Measurements from ENCODE around the gene GALNT18.

Gene GALNT18

DNA sequence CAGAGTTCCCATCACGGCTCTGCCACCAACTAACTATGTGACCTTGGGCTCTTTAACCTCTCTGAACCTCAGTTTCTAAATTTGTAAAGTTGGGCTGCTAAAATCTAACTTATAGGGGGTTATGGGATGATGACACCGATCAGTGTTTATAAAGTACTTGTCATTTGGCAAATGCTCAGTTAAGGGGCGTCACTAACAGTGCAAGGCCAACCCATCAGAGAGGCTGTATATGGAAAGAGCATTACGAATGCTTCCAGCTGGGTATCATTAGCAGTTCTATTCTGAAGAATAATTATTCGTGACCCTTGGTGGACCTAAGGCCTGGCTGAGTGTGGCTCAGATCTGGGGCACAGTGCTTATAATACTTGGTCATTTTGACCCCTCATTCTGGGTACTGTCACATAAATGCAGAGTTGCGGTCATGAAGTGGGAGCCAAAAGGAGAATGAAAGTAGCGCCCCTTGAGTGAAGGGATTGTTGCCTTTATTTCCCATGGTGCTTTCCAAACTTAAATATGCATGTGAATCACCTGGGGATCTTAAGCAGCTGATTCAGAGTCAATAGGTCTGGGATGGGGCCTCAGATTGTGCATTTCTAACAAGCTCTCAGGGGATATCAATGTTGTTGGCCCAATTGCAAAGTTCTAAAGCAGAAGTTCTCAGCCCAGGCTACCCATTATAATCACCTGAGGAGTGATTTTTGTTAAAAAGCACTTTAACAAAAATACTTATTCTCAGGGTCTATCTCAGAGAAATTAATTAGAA lies 384.6 kb downstream of the GALNT18 start:
- no peak for DNase-seq (ENCODE audit: low spot score)

DNA sequence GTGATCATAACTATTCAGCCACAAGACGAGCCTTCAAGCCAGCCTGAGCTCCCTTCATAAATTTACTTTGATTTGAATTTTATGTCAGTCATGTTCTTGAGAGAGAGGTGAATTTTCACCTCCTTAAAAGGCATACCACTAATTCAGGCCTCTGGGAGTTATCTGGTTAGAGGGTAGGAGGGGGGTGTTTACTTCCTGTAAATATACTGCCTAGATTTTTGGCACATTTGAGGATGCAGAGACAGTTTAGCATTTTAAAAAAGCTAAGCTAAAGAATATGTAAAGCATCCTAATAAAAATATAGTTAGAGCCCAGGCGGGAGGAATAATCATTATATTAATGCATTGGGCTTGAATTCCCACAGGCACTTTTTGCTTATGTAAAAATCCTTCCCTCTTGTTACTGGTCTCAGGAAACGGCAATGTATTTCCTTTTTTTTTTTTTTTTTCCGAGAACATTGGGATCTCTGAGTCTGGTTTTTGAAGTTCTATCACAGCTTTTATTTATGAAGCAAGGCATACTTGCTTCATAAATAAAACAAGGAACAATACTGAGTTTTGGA lies 385.2 kb downstream of the GALNT18 start:
- DNase-seq (ENCODE audit: low spot score), result no peak

DNA sequence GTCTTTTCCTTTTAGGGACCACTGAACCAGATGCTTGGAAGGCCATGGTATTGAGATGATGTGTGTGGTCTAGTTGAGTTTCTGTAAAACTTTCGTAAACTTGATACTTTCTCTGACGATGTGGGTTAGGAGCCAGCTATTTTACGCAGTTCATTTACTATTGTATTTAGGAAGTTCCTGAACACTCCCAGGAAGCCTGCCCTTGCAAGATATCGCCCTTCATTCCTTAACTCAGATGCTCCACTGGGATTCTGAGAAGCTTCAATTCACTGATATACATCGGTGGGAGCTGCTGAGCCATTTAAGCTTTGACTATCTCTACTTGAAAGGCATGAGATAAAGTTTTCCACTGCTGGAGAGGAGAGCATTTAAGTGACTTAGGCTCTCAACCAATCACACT lies 390.0 kb downstream of the GALNT18 start:
- no peak for DNase-seq (ENCODE audit: low spot score)

DNA sequence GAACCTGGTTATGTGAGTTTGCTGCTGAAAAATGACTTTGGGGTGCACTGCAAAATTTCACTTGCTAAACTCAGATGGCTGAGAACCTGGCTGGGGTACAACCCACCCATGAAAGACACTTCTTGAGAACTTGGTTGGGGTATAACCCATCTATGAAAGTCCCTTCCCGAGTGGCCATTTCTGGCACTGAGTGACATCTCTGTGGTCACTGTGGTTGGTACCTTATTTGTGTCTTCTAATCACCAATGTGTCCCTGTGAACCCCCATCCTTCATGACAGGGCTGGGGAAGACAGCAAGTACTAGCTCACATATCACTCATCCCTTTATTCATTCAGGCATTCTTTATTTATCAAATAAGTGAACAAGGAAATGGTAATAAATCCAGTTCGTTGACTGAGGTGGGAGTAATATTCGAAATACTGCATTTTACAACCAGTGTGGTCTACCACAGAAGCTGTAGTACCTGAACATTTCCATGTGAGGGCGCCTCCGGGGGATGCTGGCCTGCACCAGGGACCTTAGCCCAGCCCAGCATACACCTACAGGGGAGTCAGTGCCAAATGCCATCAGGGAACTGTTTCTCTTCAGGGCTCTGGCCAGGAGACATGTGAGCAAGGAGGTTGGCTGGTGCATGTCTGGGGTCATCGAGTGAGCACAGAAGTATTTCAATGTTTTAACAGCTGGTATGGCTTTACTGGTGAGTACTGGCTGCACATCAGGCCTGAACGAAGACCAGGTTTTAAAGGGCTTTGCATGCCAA lies 390.8 kb downstream of the GALNT18 start:
- peak; percentile 7 for DNase-seq (ENCODE audit: low spot score)

DNA sequence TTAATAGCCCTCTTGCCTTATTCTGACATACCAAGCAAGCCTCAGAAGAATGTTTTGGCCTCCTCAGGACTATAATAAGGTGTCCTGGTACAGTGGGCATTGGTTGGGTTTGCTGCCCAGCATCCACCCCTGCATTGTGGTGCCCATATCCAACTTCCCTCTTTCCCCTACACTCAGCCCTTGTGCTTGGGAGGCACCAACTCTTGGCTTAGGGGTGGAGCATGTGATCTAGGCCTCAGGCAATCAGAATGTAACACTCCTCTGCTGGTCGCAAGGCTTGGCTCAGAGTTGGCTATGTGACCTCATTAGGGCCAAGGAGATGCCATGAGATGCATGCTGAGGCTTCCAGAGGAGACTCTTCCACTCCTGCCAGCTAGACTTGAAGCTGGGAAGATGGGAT lies 391.7 kb downstream of the GALNT18 start:
- DNase-seq (ENCODE audit: low spot score), result peak; percentile 22

DNA sequence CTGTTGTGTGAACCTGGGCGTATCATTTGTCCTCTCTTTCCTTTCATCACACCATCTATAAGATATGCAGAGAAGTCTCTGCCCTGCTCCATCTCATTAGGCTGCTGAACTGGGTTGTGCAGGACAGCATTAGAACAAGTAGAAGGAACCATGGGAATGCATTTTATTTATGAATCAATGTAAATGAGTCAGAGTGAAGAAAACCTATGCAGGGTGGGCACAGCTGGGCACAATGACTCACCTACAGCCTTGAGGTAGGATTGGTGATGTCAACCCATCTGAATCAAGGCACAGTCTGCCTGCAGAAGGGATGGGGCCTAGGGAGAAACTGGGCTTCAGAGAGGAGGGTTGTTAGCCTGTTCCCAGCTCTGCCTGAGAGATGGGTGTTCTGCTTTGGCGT lies 392.2 kb downstream of the GALNT18 start:
- peak; percentile 81 for DNase-seq (ENCODE audit: low spot score)

DNA sequence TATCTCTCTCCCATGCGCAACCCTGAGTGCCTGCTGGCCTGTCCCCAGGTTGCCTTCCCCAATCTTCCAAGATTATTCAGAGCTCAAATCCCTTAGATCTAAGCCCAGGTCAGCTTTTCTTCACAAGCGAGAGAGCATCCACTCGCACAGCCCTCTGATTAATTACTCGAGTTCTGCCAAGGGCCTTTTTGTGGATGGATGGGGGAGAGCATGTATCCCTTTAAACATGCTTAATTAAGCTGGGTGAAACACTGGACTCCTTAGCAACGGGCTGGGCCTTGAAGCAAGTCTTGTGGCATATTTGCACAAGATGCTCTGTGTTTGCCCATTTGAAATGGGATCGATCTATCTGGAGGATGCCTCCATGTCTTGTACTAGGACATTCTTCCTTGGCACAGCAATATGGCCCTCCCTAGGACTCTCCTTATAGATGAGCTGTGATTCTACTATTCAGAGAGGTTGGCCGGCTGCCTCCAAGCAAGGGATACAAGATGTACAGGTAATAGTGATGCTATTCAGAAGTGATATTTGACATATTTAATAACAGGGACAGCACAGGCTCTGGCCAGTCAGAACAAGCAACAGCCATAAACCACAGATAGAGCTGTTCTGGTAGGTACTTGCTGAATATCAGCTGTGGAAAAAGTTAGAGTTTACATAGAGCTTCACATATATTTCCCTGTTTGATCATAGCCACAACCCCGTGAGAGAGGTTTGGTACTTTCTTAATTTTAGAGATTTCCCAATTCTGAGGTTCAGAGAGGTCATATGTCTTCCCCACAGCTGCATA lies 394.3 kb downstream of the GALNT18 start:
- no peak for DNase-seq (ENCODE audit: low spot score)

Data from kidney tubule cell (primary cell).